A549 (cell line): ENCODE measurements around the gene OLFM1. TPM values are rescaled to one million over a fixed set of nuclear protein-coding genes. Genes with fewer than 3 reads are reported as not detected.
"Not testable (repeated sequence)": the region's sequence is repeated elsewhere in the genome, so short reads cannot be mapped to it uniquely, and the experiment has no call there.

Experiments used
- ATAC-seq, 2 experiments: fragments of 200-7000 bp in 1 of 2; fragments of >200 bp in 1 of 2; cut with Nextera tagmentation in 1 of 2; cut with Tn5 transposase in 1 of 2; 3 replicates each; pipeline versions ENCODE4 v1.8.0 to v1.9.1; 2018 to 2020; ENCODE audit warnings: mild to moderate bottlenecking in 1 of 2, moderate library complexity in 1 of 2
- CTCF ChIA-PET: fragments of 300-600 bp; sonication (Branson Sonifier 250); formaldehyde crosslinking; extraction: SDS; loops from one replicate; lab custom pipeline; 2021; ENCODE audit warnings: antibody characterized with exemption, inconsistent platforms; lab: Yijun Ruan, JAX
- POLR2A ChIA-PET: fragments of 350-600 bp; formaldehyde crosslinking; extraction: SDS; loops from one replicate; lab custom pipeline; 2021; ENCODE audit warnings: antibody characterized with exemption, inconsistent platforms; lab: Yijun Ruan, JAX
- DNase-seq, 2 experiments: peaks; one replicate each; pipeline versions ENCODE4 v3.0.0 to v3.0.0-alpha.2; 2011 to 2016; ENCODE audit warnings: low read depth in 1 of 2, low spot score in 1 of 2
- FAIRE-seq: peaks from 2 replicates; lab custom pipeline; 2011; peaks lifted over from hg19 to GRCh38; lab: Jason Lieb, UNC
- H3K27ac ChIP-seq, 2 experiments: fragments of >200 bp; sonication (Bioruptor Twin); formaldehyde crosslinking; 3 replicates each; pipeline ENCODE4 v1.5.1; 2016 to 2017
- H3K4me1 ChIP-seq: fragments of >200 bp; sonication (Bioruptor Twin); formaldehyde crosslinking; 3 replicates; pipeline ENCODE4 v1.6.1; 2016
- H3K4me2 ChIP-seq: fragments of >200 bp; sonication (Bioruptor Twin); formaldehyde crosslinking; 3 replicates; pipeline ENCODE4 v1.6.1; 2016
- H3K4me3 ChIP-seq: fragments of >200 bp; sonication (Bioruptor Twin); formaldehyde crosslinking; 3 replicates; pipeline ENCODE4 v1.5.1; 2016
- H3K9me3 ChIP-seq: fragments of >200 bp; sonication (Bioruptor Twin); formaldehyde crosslinking; 3 replicates; pipeline ENCODE4 v1.6.1; 2016
- CBX2 ChIP-seq: fragments of 200-600 bp; sonication (generic); IDR thresholded peaks from 2 replicates; pipeline ENCODE4 v1.6.1; 2016; ENCODE audit warnings: low read depth, mild to moderate bottlenecking, borderline replicate concordance
- CHD2 ChIP-seq: fragments of 150-350 bp; IDR thresholded peaks from 2 replicates; pipeline ENCODE4 v1.6.1; 2014; ENCODE audit warnings: low read length; ENCODE audit not compliant: partially characterized antibody
- CHD4 ChIP-seq: fragments of 200-600 bp; sonication (generic); IDR thresholded peaks from 2 replicates; pipeline ENCODE4 v1.6.1; 2016; ENCODE audit warnings: antibody characterized with exemption, mild to moderate bottlenecking, borderline replicate concordance
- ESRRA ChIP-seq: fragments of 150-350 bp; IDR thresholded peaks from 2 replicates; pipeline ENCODE4 v1.6.1; 2014; ENCODE audit warnings: mild to moderate bottlenecking, low read length, borderline replicate concordance
- FOXS1 ChIP-seq: fragments of 250-450 bp; sonication (Bioruptor Pico); IDR thresholded peaks from 2 replicates; pipeline ENCODE4 v1.5.0; 2020; ENCODE audit warnings: mild to moderate bottlenecking, moderate library complexity
- HOXB13 ChIP-seq: fragments of 250-450 bp; sonication (Bioruptor Pico); IDR thresholded peaks from 2 replicates; pipeline ENCODE4 v1.5.0; 2020; ENCODE audit warnings: low read depth, mild to moderate bottlenecking, moderate library complexity
- HOXB5 ChIP-seq: fragments of 250-450 bp; sonication (Bioruptor Pico); IDR thresholded peaks from 2 replicates; pipeline ENCODE4 v1.5.0; 2020; ENCODE audit warnings: mild to moderate bottlenecking, moderate library complexity
- KDM1A ChIP-seq: fragments of 200-600 bp; sonication (generic); IDR thresholded peaks from 2 replicates; pipeline ENCODE4 v1.6.1; 2016; ENCODE audit warnings: low read depth, mild to moderate bottlenecking
- MAFK ChIP-seq: fragments of 450-650 bp; IDR thresholded peaks from 2 replicates; pipeline ENCODE4 v1.6.1; 2014; ENCODE audit not compliant: partially characterized antibody
- MYC ChIP-seq: IDR thresholded peaks from 2 replicates; pipeline ENCODE4 v1.6.1; 2012; ENCODE audit warnings: mild to moderate bottlenecking, inconsistent platforms, low read length, improper control_type of control experiment, borderline replicate concordance
- NPAS2 ChIP-seq: fragments of 250-450 bp; sonication (Bioruptor Pico); IDR thresholded peaks from 2 replicates; pipeline ENCODE4 v1.8.0; 2022; ENCODE audit warnings: mild to moderate bottlenecking, moderate library complexity, borderline replicate concordance
- PHF8 ChIP-seq: fragments of 200-600 bp; sonication (generic); IDR thresholded peaks from 2 replicates; pipeline ENCODE4 v1.6.1; 2016; ENCODE audit warnings: low read depth, mild to moderate bottlenecking, antibody characterized with exemption, moderate library complexity, borderline replicate concordance
- RAD21 ChIP-seq, 2 experiments: fragments of >200 bp in 1 of 2; sonication (Bioruptor Twin) in 1 of 2; formaldehyde crosslinking in 1 of 2; IDR thresholded peaks in 1 of 2; conservative IDR thresholded peaks in 1 of 2; 2 replicates in 1 of 2; 3 replicates in 1 of 2; pipeline ENCODE4 v1.6.1; 2012 to 2018; ENCODE audit warnings: inconsistent platforms in 1 of 2
- RFX5 ChIP-seq: fragments of 450-650 bp; IDR thresholded peaks from 2 replicates; pipeline ENCODE4 v1.7.1; 2014; ENCODE audit warnings: antibody characterized with exemption, mild to moderate bottlenecking, moderate library complexity
- ZNF302 ChIP-seq: fragments of 250-450 bp; sonication (Bioruptor Pico); IDR thresholded peaks from 2 replicates; pipeline ENCODE4 v1.9.0; 2021; ENCODE audit warnings: inconsistent platforms, mild to moderate bottlenecking, moderate library complexity
- WGBS: methylation state at CpG from one replicate; pipeline ENCODE4 v1.1.6; 2017; ENCODE audit errors: missing lambda C conversion rate; 5-methylcytosine and 5-hydroxymethylcytosine counted together
- polyA plus RNA-seq, 4 experiments: library from polyadenylated mRNA; depleted of rRNA in 3 of 4; stranded (reverse); fragments of >200 nt; fragmentation: RNase III in 1 of 4; extraction: RNeasy Plus Mini Kit Qiagen cat#74134 plus additional on column Dnase treatment in 1 of 4; gene quantifications; 2 replicates in 3 of 4; 3 replicates in 1 of 4; pipeline ENCODE4 v1.2.3, GENCODE V29; 2011 to 2017
- TF ChIP-seq, protein P1 (sequence below): IDR thresholded peaks from 2 replicates; pipeline ENCODE4 v1.6.1; 2012
- TF ChIP-seq, protein P2 (sequence below): fragments of 450-650 bp; IDR thresholded peaks from 2 replicates; pipeline ENCODE4 v1.6.1; 2014; ENCODE audit warnings: antibody characterized with exemption

The OLFM1 gene
- polyA plus RNA-seq, 2 of the 4 experiments (the other 2 are of a cell fraction) = 2.7 to 10.5 TPM

DNA sequence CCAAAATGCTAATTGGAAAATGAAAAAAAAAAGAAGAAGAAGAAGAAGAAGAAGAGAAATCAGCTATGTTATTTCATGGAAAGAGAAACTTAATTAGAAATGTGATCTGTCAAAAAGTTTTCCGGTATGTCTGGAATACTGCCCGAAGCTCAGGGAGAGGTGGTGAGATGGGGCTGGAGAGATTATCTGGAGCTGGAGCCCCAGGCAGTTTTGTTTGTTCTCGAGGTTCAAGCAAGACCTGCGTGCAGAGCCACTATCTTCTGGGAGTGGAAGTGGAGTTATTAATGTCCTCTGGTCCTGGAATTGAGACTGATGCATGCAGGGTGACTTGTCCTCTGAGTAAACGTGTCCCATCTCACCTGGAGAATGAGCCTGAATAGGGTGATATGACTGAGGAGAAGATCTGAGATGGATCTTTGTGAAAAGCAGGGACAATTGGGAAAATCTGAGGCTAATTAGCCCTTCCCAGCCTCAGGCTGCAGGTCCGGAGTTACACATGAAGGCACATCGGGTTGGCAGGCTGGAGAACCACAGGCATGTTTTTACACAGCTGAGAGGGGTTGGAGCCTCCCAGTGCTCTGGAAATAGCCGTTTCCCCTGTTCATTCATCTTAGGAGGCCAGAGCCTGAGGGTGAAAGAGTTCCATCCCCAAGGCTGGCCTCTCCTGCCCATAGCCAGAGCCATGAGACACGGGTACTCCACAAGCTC is 70.5 kb downstream of the OLFM1 start (continued):
- TF ChIP-seq, protein P1, sequence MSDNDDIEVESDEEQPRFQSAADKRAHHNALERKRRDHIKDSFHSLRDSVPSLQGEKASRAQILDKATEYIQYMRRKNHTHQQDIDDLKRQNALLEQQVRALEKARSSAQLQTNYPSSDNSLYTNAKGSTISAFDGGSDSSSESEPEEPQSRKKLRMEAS = no peak
- no peak for TF ChIP-seq RAD21 (conservative IDR thresholded peaks at IDR 0.05 in 1 of 2, IDR thresholded peaks at IDR 0.05 in 1 of 2)
- TF ChIP-seq FOXS1 (CRISPR knock-in tag) = no peak
- TF ChIP-seq ZNF302 (CRISPR knock-in tag) = no peak
- TF ChIP-seq, protein P2, sequence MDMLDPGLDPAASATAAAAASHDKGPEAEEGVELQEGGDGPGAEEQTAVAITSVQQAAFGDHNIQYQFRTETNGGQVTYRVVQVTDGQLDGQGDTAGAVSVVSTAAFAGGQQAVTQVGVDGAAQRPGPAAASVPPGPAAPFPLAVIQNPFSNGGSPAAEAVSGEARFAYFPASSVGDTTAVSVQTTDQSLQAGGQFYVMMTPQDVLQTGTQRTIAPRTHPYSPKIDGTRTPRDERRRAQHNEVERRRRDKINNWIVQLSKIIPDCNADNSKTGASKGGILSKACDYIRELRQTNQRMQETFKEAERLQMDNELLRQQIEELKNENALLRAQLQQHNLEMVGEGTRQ = no peak
- TF ChIP-seq KDM1A = no peak
- TF ChIP-seq, all 56 proteins: peak for 0

DNA sequence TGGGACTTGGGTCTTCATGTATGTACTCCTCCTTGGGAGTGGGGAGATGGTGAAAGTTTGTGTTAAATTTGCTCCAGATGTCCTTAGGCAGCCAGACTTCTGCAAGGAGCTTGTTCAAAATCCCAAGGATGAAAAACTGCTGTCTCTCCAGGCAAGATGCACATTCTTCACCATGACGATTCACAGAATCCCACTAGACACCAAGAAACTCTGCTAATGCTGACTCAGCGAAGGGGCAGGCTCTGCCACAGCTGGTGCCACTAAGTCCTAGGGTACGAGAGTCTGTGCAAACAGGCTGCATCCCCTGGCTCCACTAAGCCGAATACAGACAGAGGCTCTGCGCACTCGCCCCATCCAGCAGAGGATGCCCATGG is 71.1 kb downstream of the OLFM1 start:
- DNase-seq (no peak), ATAC-seq (no peak), FAIRE-seq (no peak)
- CTCF ChIA-PET = interaction anchor here (1.0 to 5.7 kb wide), 3 partner anchors 12 to 72 kb away, joined by 3 to 19 read pairs (median 4); partner anchors contain the start of gene OLFM1
- Histone ChIP-seq H3K4me2 (no peak overlapping the region), H3K4me1 (no peaks in the 10 kb centered on the region), H3K27ac (no peak overlapping the region), H3K9me3 (no peaks in the 10 kb centered on the region), H3K4me3 (no peak overlapping the region)
- POLR2A ChIA-PET = no interaction called here
- WGBS = 0% methylated on average over 3 of the region's 6 CpGs
- TF ChIP-seq MAFK (peak; percentile 81), RFX5 (no peak)

DNA sequence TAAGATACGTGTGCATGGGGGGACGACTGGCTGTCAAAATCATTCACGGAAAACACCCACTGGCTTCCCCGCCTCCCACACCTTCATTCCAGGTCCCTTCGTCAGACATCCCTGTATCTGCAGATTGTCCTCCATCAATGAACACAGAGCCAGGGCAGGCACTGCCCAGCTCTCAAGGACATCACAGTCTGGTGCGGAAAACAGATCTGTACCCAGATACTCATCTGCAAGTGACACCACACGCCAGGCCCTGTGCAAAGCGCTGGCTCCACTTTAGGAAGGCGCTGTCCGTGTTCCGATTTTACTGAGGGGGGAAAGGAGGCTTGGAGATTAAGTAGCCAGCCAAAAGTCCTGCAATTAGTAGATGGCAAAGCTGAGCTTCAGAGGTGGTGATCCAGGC is 72.3 kb downstream of the OLFM1 start:
- Histone ChIP-seq H3K27ac (no peak overlapping the region), H3K4me2 (no peak overlapping the region), H3K4me3 (no peak overlapping the region), H3K4me1 (no peaks in the 10 kb centered on the region), H3K9me3 (no peaks in the 10 kb centered on the region)
- FAIRE-seq (no peak), DNase-seq (no peak), ATAC-seq (no peak)
- CTCF ChIA-PET = interaction anchor here (0.9 to 5.7 kb wide), 2 partner anchors 15 to 74 kb away, joined by 3 to 19 read pairs; partner anchors contain the start of gene OLFM1
- TF ChIP-seq PHF8 = no peak
- POLR2A ChIA-PET = no interaction called here
- WGBS = 16% methylated on average over 11 of the region's 11 CpGs

DNA sequence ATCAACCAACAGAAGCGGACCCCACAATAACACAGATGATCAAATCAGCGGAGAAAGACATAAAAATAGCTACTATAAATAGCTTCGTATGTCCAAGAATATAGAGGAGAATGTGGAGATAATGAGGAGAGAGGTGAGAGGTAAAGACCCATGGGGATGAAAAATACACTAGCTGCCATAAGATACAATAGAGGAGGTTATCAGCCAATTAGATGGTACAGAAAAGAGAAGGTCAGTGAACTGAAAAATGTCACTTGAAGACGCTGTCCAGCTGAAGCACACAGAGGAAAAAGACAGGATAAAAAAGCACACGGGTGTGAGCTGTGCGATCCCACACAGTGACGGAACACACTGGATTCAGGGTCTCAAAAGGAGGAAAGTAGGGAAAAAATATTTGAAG is 73.4 kb downstream of the OLFM1 start:
- no peak overlapping the region for H3K27ac ChIP-seq
- TF ChIP-seq HOXB13 (CRISPR knock-in tag) (no peak), HOXB5 (CRISPR knock-in tag) (no peak), ZNF302 (CRISPR knock-in tag) (no peak), CHD2 (no peak), FOXS1 (CRISPR knock-in tag) (no peak), NPAS2 (CRISPR knock-in tag) (no peak), MYC (no peak), ESRRA (no peak), CBX2 (no peak), CHD4 (no peak), KDM1A (no peak)
- TF ChIP-seq, protein P1 = no peak
- no peak overlapping the region for H3K4me2 ChIP-seq
- CTCF ChIA-PET = no interaction called here
- FAIRE-seq = no peak
- 15% methylated on average over 7 of the region's 7 CpGs for WGBS
- POLR2A ChIA-PET = no interaction called here
- H3K9me3 ChIP-seq = no peaks in the 10 kb centered on the region
- DNase-seq = no peak
- no peaks in the 10 kb centered on the region for H3K4me1 ChIP-seq
- no peak for ATAC-seq
- H3K4me3 ChIP-seq = no peak overlapping the region

DNA sequence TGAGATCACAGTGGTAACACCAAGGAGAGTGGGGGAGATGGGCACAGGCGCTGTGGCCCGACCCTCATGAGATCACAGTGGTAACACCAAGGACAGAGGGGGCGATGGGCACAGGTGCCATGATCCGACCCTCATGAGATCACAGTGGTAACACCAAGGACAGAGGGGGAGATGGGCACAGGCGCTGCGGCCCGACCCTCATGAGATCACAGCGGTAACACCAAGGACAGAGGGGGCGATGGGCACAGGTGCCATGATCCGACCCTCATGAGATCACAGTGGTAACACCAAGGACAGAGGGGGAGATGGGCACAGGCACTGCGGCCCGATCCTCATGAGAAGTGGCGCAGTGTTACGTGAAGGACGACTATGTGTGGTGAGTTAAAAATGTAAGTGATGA is 75.1 kb downstream of the OLFM1 start:
- DNase-seq, H3K27ac ChIP-seq, H3K4me3 ChIP-seq, ATAC-seq, H3K4me2 ChIP-seq, H3K9me3 ChIP-seq, FAIRE-seq, POLR2A ChIA-PET, H3K4me1 ChIP-seq, CTCF ChIA-PET: not testable (repeated sequence)
- 60% methylated on average over 8 of the region's 15 CpGs for WGBS
